GM12891 (cell line): ENCODE results near the gene ACTN4.

Experiments
- DNase-seq: peaks from one replicate; pipeline ENCODE4 v3.0.0; 2011; ENCODE audit warnings: low spot score; ENCODE audit not compliant: insufficient read length
- FAIRE-seq: peaks from 2 replicates; lab custom pipeline; 2011; peaks lifted over from hg19 to GRCh38; lab: Jason Lieb, UNC
- PAX5 ChIP-seq: IDR thresholded peaks from 2 replicates; pipeline ENCODE4 v1.6.1; 2011; ENCODE audit warnings: low read length, moderate library complexity, mild to moderate bottlenecking; ENCODE audit not compliant: insufficient read depth, severe bottlenecking
- POLR2A ChIP-seq: IDR thresholded peaks from 2 replicates; pipeline ENCODE4 v1.6.1; 2011; ENCODE audit warnings: low read depth, low read length, control low read depth
- POLR2AphosphoS5 ChIP-seq: IDR thresholded peaks from 2 replicates; pipeline ENCODE4 v1.6.1; 2011; ENCODE audit warnings: low read depth, low read length, control low read depth
- POU2F2 ChIP-seq: IDR thresholded peaks from 2 replicates; pipeline ENCODE4 v1.6.1; 2011; ENCODE audit warnings: low read depth, mild to moderate bottlenecking, control low read depth, low read length, moderate library complexity
- SPI1 ChIP-seq: IDR thresholded peaks from 2 replicates; pipeline ENCODE4 v1.6.1; 2011; ENCODE audit warnings: low read depth, low read length, control low read depth
- TAF1 ChIP-seq: IDR thresholded peaks from 2 replicates; pipeline ENCODE4 v1.6.1; 2011; ENCODE audit warnings: low read depth, low read length, control low read depth

ACTN4 gene

DNA sequence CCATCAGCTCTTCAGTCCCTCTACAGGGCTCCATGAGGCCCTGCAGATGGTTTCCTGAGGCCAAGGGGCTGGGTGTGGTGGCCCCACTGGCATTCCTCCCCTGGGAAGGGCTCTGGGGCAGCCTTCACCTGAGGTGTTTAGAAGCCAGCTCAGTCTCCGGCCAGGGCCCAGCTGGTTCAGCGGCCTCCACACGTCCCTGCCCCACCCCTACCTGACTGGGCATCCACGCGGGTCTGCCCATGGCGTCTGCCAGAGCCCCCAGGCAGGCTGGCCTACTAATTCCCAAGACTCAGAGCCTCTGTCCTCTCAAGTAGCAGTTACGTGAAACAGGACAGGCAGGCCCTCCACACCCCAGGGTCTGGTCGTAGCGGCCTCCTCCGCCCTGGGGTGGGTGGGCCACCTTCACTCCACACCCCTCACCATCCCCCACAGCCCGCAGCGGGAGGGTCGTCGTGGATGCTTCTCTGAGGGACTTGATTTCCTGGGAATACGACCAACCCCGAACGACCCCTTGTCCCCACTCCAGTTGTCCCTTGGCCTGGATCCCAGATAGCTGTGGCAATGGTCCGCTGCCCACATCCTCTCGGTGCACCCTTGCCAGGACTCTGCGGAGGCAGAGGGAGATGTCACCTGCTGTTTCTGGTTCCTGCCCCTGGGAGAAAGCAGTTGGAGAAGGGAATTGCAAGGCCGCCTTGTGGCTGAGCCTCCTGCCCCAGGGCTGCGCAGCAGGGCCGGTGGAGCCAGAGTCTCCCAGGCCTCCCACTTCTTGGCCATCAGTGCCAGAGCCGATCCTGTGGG is 72.5 kb downstream of the ACTN4 start:
- FAIRE-seq = no peak
- DNase-seq = no peak

DNA sequence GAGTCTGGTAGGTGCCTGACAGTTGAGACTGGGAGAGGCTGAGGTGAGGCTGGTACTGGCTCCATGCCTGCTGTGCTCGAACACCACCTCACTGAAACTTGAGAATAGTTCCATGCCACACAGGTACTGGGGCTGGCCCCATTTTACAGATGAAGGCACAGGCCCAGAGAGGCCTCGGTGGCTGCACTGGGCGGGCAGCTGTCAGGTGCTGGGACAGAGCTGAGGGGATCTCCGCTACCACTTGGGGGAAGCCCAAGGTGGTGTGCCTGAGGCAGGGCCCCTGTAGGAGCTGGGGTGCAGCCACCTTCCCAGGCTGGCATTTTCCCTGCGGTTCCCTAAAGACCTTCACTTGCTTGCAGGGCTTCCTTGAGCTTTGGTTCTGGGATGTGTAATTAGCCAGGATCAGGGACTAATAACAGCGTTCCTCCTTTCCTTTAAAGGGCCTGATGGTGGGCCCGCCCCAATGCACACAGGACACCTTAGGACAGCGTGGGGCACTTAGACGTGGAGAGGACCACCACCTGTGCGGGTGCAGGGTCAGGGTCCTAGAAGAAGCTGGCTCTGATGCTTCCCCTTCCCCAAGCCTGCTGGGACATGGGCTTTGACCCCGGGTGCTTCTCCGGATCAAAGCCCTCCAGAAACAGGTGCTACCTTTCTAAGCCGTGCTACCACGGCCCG is 73.2 kb downstream of the ACTN4 start:
- DNase-seq (no peak), FAIRE-seq (no peak)
- no peak for TF ChIP-seq POU2F2
- no peak for TF ChIP-seq PAX5
- no peak for TF ChIP-seq TAF1
- TF ChIP-seq SPI1 = no peak
- no peak for TF ChIP-seq POLR2A
- TF ChIP-seq POLR2AphosphoS5 = no peak

More for the DNA sequence above, 72.5 kb downstream of the ACTN4 start:
- TF ChIP-seq POLR2AphosphoS5 (no peak), SPI1 (no peak), POU2F2 (no peak), POLR2A (no peak), TAF1 (no peak), PAX5 (no peak)

DNA sequence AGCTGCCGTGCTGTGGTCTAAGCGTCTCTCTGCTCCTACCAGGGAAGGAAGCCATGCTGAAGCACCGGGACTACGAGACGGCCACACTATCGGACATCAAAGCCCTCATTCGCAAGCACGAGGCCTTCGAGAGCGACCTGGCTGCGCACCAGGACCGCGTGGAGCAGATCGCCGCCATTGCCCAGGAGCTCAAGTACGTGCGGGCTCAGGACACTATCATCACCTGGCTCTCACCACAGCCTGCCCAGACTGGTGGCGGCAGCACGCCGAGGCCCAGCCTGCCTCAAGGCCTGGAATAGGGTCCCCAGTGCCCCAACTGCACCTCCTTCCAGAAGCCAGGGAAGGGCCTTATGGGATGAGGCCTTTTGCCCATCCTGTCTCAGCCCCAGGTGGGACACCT is 74.0 kb downstream of the ACTN4 start:
- DNase-seq (no peak), FAIRE-seq (no peak)
- TF ChIP-seq POLR2A (no peak), PAX5 (no peak), POLR2AphosphoS5 (no peak), TAF1 (no peak), POU2F2 (no peak), SPI1 (no peak)

DNA sequence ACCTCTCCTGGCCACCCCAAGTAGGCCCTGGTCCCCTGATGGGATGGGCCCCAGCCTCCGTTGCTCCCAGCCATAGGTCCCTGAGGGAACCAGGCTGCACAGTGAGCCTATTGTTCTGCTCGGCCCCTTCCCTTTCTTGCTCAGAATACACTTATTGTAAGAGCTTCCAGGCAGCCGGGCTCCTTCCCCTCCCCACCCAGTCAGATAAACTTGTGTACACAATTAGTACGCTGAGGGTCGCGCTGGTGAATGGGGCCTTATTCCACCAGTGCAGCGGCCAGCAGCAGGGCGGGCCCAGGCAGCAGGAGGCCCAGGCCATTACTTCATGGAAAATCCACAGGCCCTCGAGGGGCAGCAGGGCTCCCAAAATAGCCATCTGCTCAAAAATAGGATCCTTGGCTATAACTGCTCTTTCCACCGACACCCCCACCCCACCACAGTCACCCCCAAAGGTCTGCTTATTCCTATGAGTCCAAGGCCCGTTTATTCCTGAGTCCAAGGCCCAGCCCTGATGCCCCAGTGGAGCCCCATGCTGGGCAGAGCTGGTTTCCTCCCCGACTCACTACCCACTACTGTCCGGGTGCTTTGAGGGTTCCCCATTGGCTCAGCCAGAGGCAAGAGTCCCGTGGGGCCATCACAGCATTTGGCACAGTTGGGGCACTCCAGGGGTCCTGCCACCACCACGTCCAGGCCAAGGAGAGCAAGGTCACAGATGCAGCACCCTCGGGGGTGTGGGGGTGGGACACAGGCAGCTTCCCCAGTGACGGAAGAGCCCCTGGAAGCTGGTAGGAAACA is 74.7 kb downstream of the ACTN4 start:
- FAIRE-seq (no peak), DNase-seq (no peak)
- TF ChIP-seq POLR2AphosphoS5 = no peak
- TF ChIP-seq SPI1 = no peak
- TF ChIP-seq POLR2A = no peak
- no peak for TF ChIP-seq PAX5
- no peak for TF ChIP-seq POU2F2
- no peak for TF ChIP-seq TAF1

DNA sequence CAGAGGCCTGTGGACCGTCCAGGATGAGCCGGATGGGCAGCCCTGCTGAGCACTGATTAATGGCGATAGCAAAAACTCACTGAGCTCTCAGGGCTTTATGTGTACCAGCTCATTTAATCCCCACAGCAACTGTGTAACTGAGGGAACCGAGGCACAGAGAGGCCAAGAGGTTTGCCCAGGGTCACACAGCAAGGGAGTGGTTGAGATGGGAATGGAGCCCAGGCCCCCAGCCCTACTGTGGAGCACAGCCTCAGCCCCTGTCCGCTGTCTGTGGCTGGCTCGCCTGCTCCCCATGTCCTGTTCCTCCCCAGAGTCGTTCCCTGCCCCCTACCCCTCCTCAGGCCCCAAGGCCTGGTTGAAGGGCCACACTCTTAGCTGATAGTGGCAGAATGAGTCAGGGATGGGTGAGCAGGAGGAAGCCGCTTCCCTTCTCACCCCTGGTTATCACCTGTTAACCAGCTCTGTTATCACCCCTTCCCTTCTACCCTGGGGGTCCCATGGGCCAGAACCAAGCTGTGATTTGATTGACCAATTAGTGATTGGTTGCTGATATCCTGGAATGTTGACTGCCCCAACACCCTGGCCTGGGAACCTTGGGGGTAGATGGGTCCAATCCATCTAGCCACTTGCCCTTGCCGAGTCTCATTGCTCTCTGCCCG is 75.6 kb downstream of the ACTN4 start:
- no peak for TF ChIP-seq SPI1
- no peak for TF ChIP-seq POU2F2
- TF ChIP-seq TAF1 = no peak
- TF ChIP-seq POLR2A = no peak
- no peak for TF ChIP-seq PAX5
- no peak for TF ChIP-seq POLR2AphosphoS5
- no peak for DNase-seq
- FAIRE-seq = no peak

DNA sequence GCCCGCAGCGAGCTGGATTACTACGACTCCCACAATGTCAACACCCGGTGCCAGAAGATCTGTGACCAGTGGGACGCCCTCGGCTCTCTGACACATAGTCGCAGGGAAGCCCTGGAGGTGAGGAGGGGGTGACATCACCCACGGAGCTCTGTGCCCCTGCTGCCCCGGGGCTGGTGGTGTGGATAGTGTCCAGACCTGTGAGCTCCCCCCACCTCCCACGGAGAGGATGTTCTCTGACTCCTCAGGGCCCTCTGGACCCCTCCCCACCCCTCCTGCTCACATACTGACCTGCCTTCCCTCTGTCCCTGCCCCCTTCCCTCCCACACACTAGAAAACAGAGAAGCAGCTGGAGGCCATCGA is 76.1 kb downstream of the ACTN4 start:
- DNase-seq (no peak), FAIRE-seq (no peak)
- TF ChIP-seq PAX5 (no peak), POU2F2 (no peak), TAF1 (no peak), SPI1 (no peak), POLR2A (no peak)

DNA sequence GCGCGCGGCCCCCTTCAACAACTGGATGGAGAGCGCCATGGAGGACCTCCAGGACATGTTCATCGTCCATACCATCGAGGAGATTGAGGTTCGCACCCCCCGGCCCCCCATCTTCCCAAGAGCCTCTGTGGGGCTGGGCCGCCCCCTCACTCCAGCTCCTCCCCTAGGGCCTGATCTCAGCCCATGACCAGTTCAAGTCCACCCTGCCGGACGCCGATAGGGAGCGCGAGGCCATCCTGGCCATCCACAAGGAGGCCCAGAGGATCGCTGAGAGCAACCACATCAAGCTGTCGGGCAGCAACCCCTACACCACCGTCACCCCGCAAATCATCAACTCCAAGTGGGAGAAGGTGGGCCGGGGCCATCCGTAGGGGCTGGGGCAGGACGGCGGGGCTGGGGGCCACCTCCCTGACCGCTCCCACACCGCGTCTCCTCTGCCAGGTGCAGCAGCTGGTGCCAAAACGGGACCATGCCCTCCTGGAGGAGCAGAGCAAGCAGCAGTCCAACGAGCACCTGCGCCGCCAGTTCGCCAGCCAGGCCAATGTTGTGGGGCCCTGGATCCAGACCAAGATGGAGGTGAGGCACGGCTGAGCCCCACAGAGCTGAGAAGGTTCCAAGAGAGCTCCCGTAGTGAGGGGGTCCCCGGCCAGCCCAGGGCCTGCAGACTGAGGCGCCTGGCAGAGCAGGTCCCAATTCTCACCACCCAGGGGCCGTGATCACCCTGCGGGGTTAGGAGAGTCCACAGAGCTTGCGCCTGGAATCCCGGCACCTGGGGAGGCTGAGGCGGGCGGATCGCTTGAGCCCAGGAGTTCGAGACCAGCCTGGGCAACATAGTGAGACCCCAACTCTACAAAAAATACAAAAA is 76.8 kb downstream of the ACTN4 start:
- DNase-seq = no peak
- FAIRE-seq = no peak
- TF ChIP-seq POLR2AphosphoS5 = no peak
- TF ChIP-seq POU2F2 = no peak
- TF ChIP-seq PAX5 = no peak
- TF ChIP-seq TAF1 = no peak
- no peak for TF ChIP-seq SPI1
- no peak for TF ChIP-seq POLR2A

DNA sequence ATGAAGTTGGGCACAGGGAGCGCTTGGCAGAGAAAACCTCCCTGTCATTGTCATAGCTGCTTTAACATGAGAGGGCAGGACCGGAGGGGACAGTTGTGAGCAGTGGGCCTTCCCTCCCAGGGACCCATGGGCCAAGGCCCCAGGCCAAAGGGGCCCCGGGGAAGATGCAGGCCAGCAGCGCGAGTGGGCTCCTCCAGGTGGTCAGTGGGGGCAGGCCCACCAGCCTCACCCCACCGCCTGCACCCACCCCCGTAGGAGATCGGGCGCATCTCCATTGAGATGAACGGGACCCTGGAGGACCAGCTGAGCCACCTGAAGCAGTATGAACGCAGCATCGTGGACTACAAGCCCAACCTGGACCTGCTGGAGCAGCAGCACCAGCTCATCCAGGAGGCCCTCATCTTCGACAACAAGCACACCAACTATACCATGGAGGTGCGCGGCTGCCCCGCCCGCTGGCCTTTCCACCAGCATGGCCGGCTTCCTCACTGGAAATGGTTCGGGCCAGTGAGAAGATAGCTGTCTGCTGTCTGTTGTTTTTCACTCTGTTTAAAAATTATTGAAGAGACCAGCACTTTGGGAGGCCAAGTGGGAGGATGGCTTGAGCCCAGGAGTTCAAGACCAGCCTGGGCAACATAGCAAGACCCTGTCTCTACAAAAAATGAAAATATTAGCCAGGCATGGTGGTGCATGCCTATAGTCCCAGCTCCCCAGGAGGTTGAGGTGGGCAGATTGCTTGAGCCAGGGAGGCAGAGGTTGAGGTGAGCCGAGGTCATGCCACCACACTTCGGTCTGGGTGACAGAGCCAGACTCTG is 78.2 kb downstream of the ACTN4 start:
- TF ChIP-seq POU2F2 (no peak), SPI1 (no peak), POLR2AphosphoS5 (no peak), PAX5 (no peak), POLR2A (no peak), TAF1 (no peak)
- DNase-seq (no peak), FAIRE-seq (no peak)
